SK-N-SH (cell line): Measurements from ENCODE around the gene MAG. TPM values are rescaled to one million over a fixed set of nuclear protein-coding genes. Genes with fewer than 3 reads are reported as not detected.
"Not testable (repeated sequence)": the region's sequence is repeated elsewhere in the genome, so short reads cannot be mapped to it uniquely, and the experiment has no call there.

Experiments
- CTCF ChIA-PET: fragments of 300-600, 350-600 bp; formaldehyde crosslinking; extraction: SDS; loops from one replicate; lab custom pipeline; 2021; lab: Yijun Ruan, JAX
- POLR2A ChIA-PET: fragments of 350-600 bp; sonication (Branson Sonifier 250); formaldehyde crosslinking; extraction: SDS; loops from one replicate; lab custom pipeline; 2020; ENCODE audit warnings: antibody characterized with exemption, inconsistent platforms; lab: Yijun Ruan, JAX
- DNase-seq: peaks from one replicate; pipeline ENCODE4 v3.0.0; 2012
- H2AFZ ChIP-seq: fragments of 200-600 bp; sonication (generic); 2 replicates; pipeline ENCODE4 v1.8.1; 2016; ENCODE audit warnings: antibody characterized with exemption, mild to moderate bottlenecking, low read depth
- H3F3A ChIP-seq: fragments of 200-600 bp; sonication (generic); replicated peaks from 2 replicates; pipeline ENCODE3; 2016; ENCODE audit warnings: antibody characterized with exemption, mild to moderate bottlenecking; ENCODE audit not compliant: insufficient read depth
- H3K27ac ChIP-seq, 2 experiments: fragments of 200-500 bp in 1 of 2; fragments of 200-600 bp in 1 of 2; sonication (Bioruptor generic) in 1 of 2; sonication (generic), shearing (Covaris generic) in 1 of 2; 2 replicates each; pipeline versions ENCODE4 v1.5.1 to v1.6.1; 2014 to 2016; ENCODE audit warnings: low read depth in 2 of 2, inconsistent platforms in 1 of 2, low read length in 1 of 2, mild to moderate bottlenecking in 1 of 2, mixed read lengths in 1 of 2
- H3K27me3 ChIP-seq: fragments of 200-600 bp; sonication (generic), shearing (Covaris generic); 2 replicates; pipeline ENCODE4 v1.6.1; 2016; ENCODE audit warnings: mixed run types; ENCODE audit not compliant: insufficient read depth
- H3K36me3 ChIP-seq, 2 experiments: fragments of 200-500 bp in 1 of 2; fragments of 200-600 bp in 1 of 2; sonication (Bioruptor generic) in 1 of 2; sonication (generic) in 1 of 2; replicated peaks in 1 of 2; 2 replicates each; pipeline versions ENCODE3 to v1.5.1; 2014 to 2016; ENCODE audit warnings: low read length in 1 of 2, mild to moderate bottlenecking in 1 of 2; ENCODE audit not compliant: insufficient read depth in 2 of 2, control insufficient read depth in 1 of 2
- H3K4me1 ChIP-seq, 2 experiments: fragments of 200-500 bp in 1 of 2; fragments of 200-600 bp in 1 of 2; sonication (Bioruptor generic) in 1 of 2; sonication (generic), shearing (Covaris generic) in 1 of 2; 2 replicates each; pipeline versions ENCODE4 v1.5.1 to v1.6.1; 2014 to 2016; ENCODE audit warnings: low read depth in 1 of 2, low read length in 1 of 2, mixed run types in 1 of 2; ENCODE audit not compliant: insufficient read depth in 2 of 2, control insufficient read depth in 1 of 2
- H3K4me2 ChIP-seq: fragments of 200-600 bp; sonication (generic), shearing (Covaris generic); 2 replicates; pipeline ENCODE4 v1.6.1; 2017; ENCODE audit warnings: mixed run types
- H3K4me3 ChIP-seq, 2 experiments: fragments of 200-500 bp in 1 of 2; fragments of 200-600 bp in 1 of 2; sonication (Bioruptor generic) in 1 of 2; sonication (generic), shearing (Covaris generic) in 1 of 2; 2 replicates each; pipeline versions ENCODE4 v1.5.1 to v1.8.1; 2014 to 2016; ENCODE audit warnings: low read depth in 2 of 2, inconsistent platforms in 1 of 2, low read length in 1 of 2, mild to moderate bottlenecking in 1 of 2, mixed read lengths in 1 of 2, moderate library complexity in 1 of 2
- H3K79me2 ChIP-seq: fragments of 200-600 bp; sonication (generic); 2 replicates; pipeline ENCODE4 v1.8.1; 2017; ENCODE audit warnings: mild to moderate bottlenecking; ENCODE audit not compliant: insufficient read depth
- H3K9ac ChIP-seq: fragments of 200-600 bp; sonication (generic); 2 replicates; pipeline ENCODE4 v1.6.1; 2017; ENCODE audit warnings: mixed run types
- H3K9me2 ChIP-seq: fragments of 200-600 bp; sonication (generic); 2 replicates; pipeline ENCODE4 v1.6.1; 2017; ENCODE audit warnings: mixed run types
- H3K9me3 ChIP-seq: fragments of 200-600 bp; sonication (generic); 2 replicates; pipeline ENCODE4 v1.6.1; 2017; ENCODE audit warnings: mixed run types, mild to moderate bottlenecking, moderate library complexity
- H4K20me1 ChIP-seq: fragments of 200-600 bp; sonication (generic); 2 replicates; pipeline ENCODE4 v1.6.1; 2017; ENCODE audit warnings: mild to moderate bottlenecking, mixed run types; ENCODE audit not compliant: insufficient read depth
- EZH2phosphoT487 ChIP-seq: fragments of 200-600 bp; sonication (generic); IDR thresholded peaks from 2 replicates; pipeline ENCODE4 v1.6.1; 2017; ENCODE audit warnings: low read depth, mixed run types, mild to moderate bottlenecking, antibody characterized with exemption, moderate library complexity, borderline replicate concordance
- FOSL2 ChIP-seq: IDR thresholded peaks from 2 replicates; pipeline ENCODE4 v1.4.0; 2012; ENCODE audit warnings: low read depth, mild to moderate bottlenecking, moderate library complexity, borderline replicate concordance
- GATA2 ChIP-seq: sonication (generic); formaldehyde crosslinking; IDR thresholded peaks from 2 replicates; pipeline ENCODE4 v1.5.0; 2020; ENCODE audit warnings: mild to moderate bottlenecking, missing genetic modification reagents
- MAX ChIP-seq: IDR thresholded peaks from 2 replicates; pipeline ENCODE4 v1.4.0; 2012; ENCODE audit warnings: low read depth
- MEF2A ChIP-seq: IDR thresholded peaks from 2 replicates; pipeline ENCODE4 v1.4.0; 2012; ENCODE audit warnings: low read depth, borderline replicate concordance
- NRF1 ChIP-seq: IDR thresholded peaks from 2 replicates; pipeline ENCODE4 v1.6.1; 2012; ENCODE audit warnings: low read depth, mild to moderate bottlenecking, low read length
- POLR2AphosphoS5 ChIP-seq: IDR thresholded peaks from 2 replicates; pipeline ENCODE4 v1.6.1; 2012; ENCODE audit warnings: low read depth, low read length
- RXRA ChIP-seq: IDR thresholded peaks from 2 replicates; pipeline ENCODE4 v1.4.0; 2012; ENCODE audit warnings: low read depth, mild to moderate bottlenecking, borderline replicate concordance
- USF2 ChIP-seq: fragments of 150-350 bp; IDR thresholded peaks from 2 replicates; pipeline ENCODE4 v1.6.1; 2017; ENCODE audit warnings: antibody characterized with exemption, low read length, low read depth, borderline replicate concordance
- WGBS: methylation state at CpG from one replicate; pipeline ENCODE4 v1.1.6; 2017; ENCODE audit warnings: low lambda C conversion rate; 5-methylcytosine and 5-hydroxymethylcytosine counted together
- polyA plus RNA-seq, 3 experiments: library from polyadenylated mRNA; depleted of rRNA; stranded (reverse); fragments of >200 nt; gene quantifications; 2 replicates each; pipeline ENCODE4 v1.2.3, GENCODE V29; 2012
- TF ChIP-seq, protein P1 (sequence below): IDR thresholded peaks from 2 replicates; pipeline ENCODE4 v1.6.1; 2012; ENCODE audit warnings: mild to moderate bottlenecking, low read depth, low read length, moderate library complexity

Gene MAG
- polyA plus RNA-seq, 1 of the 3 experiments (the other 2 are of a cell fraction): not detected

GRCh38 chr19:35358834-35359233, 66.9 kb downstream of the MAG start:
- H3K4me3 ChIP-seq, H3K79me2 ChIP-seq, H3F3A ChIP-seq, H3K9me3 ChIP-seq, H3K36me3 ChIP-seq, H3K9ac ChIP-seq, DNase-seq, H3K4me2 ChIP-seq, H3K9me2 ChIP-seq, H4K20me1 ChIP-seq, H2AFZ ChIP-seq, POLR2A ChIA-PET, H3K27ac ChIP-seq: not testable (repeated sequence)
- whole genome bisulfite sequencing: 18% methylated on average over 8 of the region's 16 CpGs
- peaks cover 74% of the 10 kb centered on the region for H3K27me3 ChIP-seq
- peaks cover 0 to 10% of the 10 kb centered on the region in 2 experiments; a peak in 1 of 4 replicates for H3K4me1 ChIP-seq
- CTCF ChIA-PET: interaction anchor here (2.3 to 7.2 kb wide), 2 partner anchors 110 to 137 kb away, joined by 11 to 111 read pairs; no protein-coding TSS in a partner anchor

GRCh38 chr19:35359395-35359794, 67.4 kb downstream of the MAG start:
- WGBS: 18% methylated on average over 13 of the region's 21 CpGs

GRCh38 chr19:35360081-35360480, 68.1 kb downstream of the MAG start:
- POLR2A ChIA-PET, H3F3A ChIP-seq: not testable (repeated sequence)
- WGBS: 8% methylated on average over 3 of the region's 5 CpGs

More at GRCh38 chr19:35359395-35359794, 67.4 kb downstream of the MAG start:
- H3K4me3 ChIP-seq, H3K9me2 ChIP-seq, DNase-seq, H3K79me2 ChIP-seq, H3K9ac ChIP-seq, H3K4me2 ChIP-seq, H3K36me3 ChIP-seq, H3K9me3 ChIP-seq, H4K20me1 ChIP-seq, H3F3A ChIP-seq, H3K27ac ChIP-seq, H2AFZ ChIP-seq, POLR2A ChIA-PET, CTCF ChIA-PET: not testable (repeated sequence)
- Histone ChIP-seq H3K4me1 (peaks cover 0 to 10% of the 10 kb centered on the region in 2 experiments; a peak in 1 of 4 replicates), H3K27me3 (peaks cover 74% of the 10 kb centered on the region)

GRCh38 chr19:35360880-35361420, 69.0 kb downstream of the MAG start:
- peaks cover 0 to 10% of the 10 kb centered on the region in 2 experiments; a peak in 1 of 4 replicates for H3K4me1 ChIP-seq
- no peak overlapping the region for H3K27ac ChIP-seq
- POLR2A ChIA-PET: no interaction called here
- H2AFZ ChIP-seq: no peak overlapping the region
- H3K27me3 ChIP-seq: peaks cover 75% of the 10 kb centered on the region
- no peaks in the 10 kb centered on the region for H3K79me2 ChIP-seq
- H3K9me2 ChIP-seq: no peaks in the 10 kb centered on the region
- H3K36me3 ChIP-seq: no peaks in the 10 kb centered on the region
- no peaks in the 10 kb centered on the region for H3F3A ChIP-seq
- H4K20me1 ChIP-seq: no peaks in the 10 kb centered on the region
- WGBS: 6% methylated on average over 5 of the region's 5 CpGs
- no peak for DNase-seq
- no peak overlapping the region for H3K9ac ChIP-seq
- no peak overlapping the region for H3K4me2 ChIP-seq
- H3K9me3 ChIP-seq: no peaks in the 10 kb centered on the region
- H3K4me3 ChIP-seq: no peak overlapping the region
- CTCF ChIA-PET: interaction anchor here (0.9 to 1.2 kb wide), 2 partner anchors 8 to 133 kb away, joined by 3 to 6 read pairs; no protein-coding TSS in a partner anchor
- TF ChIP-seq EZH2phosphoT487 (no peak), USF2 (no peak), MAX (no peak), MEF2A (no peak), FOSL2 (no peak), NRF1 (no peak), GATA2 (CRISPR knock-in tag) (no peak), POLR2AphosphoS5 (no peak), RXRA (no peak)
- TF ChIP-seq, protein P1, sequence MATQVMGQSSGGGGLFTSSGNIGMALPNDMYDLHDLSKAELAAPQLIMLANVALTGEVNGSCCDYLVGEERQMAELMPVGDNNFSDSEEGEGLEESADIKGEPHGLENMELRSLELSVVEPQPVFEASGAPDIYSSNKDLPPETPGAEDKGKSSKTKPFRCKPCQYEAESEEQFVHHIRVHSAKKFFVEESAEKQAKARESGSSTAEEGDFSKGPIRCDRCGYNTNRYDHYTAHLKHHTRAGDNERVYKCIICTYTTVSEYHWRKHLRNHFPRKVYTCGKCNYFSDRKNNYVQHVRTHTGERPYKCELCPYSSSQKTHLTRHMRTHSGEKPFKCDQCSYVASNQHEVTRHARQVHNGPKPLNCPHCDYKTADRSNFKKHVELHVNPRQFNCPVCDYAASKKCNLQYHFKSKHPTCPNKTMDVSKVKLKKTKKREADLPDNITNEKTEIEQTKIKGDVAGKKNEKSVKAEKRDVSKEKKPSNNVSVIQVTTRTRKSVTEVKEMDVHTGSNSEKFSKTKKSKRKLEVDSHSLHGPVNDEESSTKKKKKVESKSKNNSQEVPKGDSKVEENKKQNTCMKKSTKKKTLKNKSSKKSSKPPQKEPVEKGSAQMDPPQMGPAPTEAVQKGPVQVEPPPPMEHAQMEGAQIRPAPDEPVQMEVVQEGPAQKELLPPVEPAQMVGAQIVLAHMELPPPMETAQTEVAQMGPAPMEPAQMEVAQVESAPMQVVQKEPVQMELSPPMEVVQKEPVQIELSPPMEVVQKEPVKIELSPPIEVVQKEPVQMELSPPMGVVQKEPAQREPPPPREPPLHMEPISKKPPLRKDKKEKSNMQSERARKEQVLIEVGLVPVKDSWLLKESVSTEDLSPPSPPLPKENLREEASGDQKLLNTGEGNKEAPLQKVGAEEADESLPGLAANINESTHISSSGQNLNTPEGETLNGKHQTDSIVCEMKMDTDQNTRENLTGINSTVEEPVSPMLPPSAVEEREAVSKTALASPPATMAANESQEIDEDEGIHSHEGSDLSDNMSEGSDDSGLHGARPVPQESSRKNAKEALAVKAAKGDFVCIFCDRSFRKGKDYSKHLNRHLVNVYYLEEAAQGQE: no peak

More at GRCh38 chr19:35360081-35360480, 68.1 kb downstream of the MAG start:
- H3K36me3 ChIP-seq, CTCF ChIA-PET, H3K9me3 ChIP-seq, H3K4me2 ChIP-seq, DNase-seq, H3K9ac ChIP-seq, H3K27ac ChIP-seq, H3K79me2 ChIP-seq, H2AFZ ChIP-seq, H3K4me3 ChIP-seq, H3K9me2 ChIP-seq, H4K20me1 ChIP-seq: not testable (repeated sequence)
- Histone ChIP-seq H3K4me1 (peaks cover 0 to 10% of the 10 kb centered on the region in 2 experiments; a peak in 1 of 4 replicates), H3K27me3 (peaks cover 74% of the 10 kb centered on the region)
